Measurements from ENCODE around the gene ACOX3.

The ACOX3 gene

GRCh38 chr4:8412288-8412687, 28.2 kb downstream of the ACOX3 start:
- no peak for TF ChIP-seq CTCF (IDR thresholded peaks at IDR 0.05; ENCODE audit: control insufficient read depth, insufficient read depth, low read depth, low read length, missing control alignments)
- H3K4me3 ChIP-seq (ENCODE audit: control insufficient read depth, low read depth, low read length): no peak overlapping the region
- no peak for DNase-seq (ENCODE audit: low read depth)

DNA sequence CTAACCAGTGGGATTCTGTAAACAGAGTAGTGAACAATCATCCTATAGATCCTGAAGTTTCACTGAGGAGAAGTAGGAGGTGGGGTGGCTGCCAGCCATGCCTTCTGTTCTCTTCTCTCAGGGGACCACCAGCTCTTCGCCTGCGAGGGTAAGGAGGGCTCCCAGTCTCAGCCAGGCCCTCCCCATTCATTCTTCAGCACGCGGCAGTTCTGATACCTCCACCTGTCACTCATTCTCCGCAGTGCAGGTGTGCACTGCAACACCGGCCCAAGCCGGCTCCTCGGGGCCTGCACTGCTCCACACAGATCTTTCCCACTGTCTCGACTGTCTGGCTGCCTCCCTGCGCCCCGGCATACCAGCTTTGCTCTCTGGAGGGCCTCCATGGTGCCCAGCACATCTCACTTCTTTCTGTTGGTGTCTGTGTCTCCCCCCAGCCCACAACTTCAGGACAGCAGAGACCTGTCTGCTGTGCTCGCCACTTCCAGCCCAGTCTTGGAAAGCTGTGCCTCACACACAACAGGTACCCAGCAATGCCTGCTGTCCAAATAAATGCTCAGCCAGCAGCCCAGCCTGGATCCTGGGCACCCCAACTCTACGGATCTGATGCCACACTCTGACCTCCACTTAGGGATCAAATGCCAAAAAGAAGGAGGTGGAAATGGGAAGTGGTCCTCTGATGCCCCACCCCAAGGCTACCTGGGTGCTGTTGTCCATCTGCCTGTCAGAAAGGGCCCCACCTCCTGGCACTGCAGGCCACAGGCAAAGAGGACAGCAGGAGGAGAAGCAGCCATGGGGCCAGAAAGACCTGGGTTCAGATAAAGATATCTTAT, 29.0 kb downstream of the ACOX3 start:
- no peak overlapping the region for H3K4me3 ChIP-seq (ENCODE audit: control insufficient read depth, low read depth, low read length)
- DNase-seq (ENCODE audit: low read depth): no peak
- no peak for TF ChIP-seq CTCF (IDR thresholded peaks at IDR 0.05; ENCODE audit: control insufficient read depth, insufficient read depth, low read depth, low read length, missing control alignments)

GRCh38 chr4:8410641-8411271, 29.8 kb downstream of the ACOX3 start:
- TF ChIP-seq CTCF (IDR thresholded peaks at IDR 0.05; ENCODE audit: control insufficient read depth, insufficient read depth, low read depth, low read length, missing control alignments): peak; percentile 35
- H3K4me3 ChIP-seq (ENCODE audit: control insufficient read depth, low read depth, low read length): no peak overlapping the region
- DNase-seq (ENCODE audit: low read depth): no peak

DNA sequence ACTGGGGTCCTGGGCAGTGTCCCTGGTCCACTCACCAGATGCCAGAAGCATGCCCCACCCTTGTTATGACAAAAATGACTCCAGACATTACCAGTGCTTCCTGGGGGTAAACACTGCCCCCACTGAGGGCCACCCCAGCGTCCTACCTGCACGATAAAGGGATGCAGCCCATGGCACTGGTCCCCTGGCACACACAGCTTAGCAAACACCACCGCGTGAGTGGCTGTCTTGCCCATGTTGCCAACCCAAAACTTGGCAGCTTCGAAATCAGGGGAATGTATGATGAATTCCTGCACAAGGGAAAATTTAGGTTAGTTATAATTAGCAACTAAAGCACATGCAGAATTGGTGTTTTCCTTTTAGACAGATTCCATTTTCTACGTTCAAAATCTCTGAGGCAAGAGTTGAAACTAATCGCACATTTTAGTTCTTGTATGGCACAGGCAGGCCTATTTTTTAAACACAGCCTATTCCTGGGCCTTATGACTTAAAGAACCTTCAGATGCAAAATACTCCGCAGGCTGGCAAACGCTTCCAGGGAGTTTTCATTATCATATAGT, 30.4 kb downstream of the ACOX3 start:
- DNase-seq (ENCODE audit: low read depth): no peak
- no peak for TF ChIP-seq CTCF (IDR thresholded peaks at IDR 0.05; ENCODE audit: control insufficient read depth, insufficient read depth, low read depth, low read length, missing control alignments)
- no peak overlapping the region for H3K4me3 ChIP-seq (ENCODE audit: control insufficient read depth, low read depth, low read length)

GRCh38 chr4:8409264-8410065, 31.1 kb downstream of the ACOX3 start:
- H3K4me3 ChIP-seq (ENCODE audit: control insufficient read depth, low read depth, low read length): no peak overlapping the region
- TF ChIP-seq CTCF (IDR thresholded peaks at IDR 0.05; ENCODE audit: control insufficient read depth, insufficient read depth, low read depth, low read length, missing control alignments): no peak
- no peak for DNase-seq (ENCODE audit: low read depth)

- no peak for TF ChIP-seq CTCF (IDR thresholded peaks at IDR 0.05; ENCODE audit: control insufficient read depth, insufficient read depth, low read depth, low read length, missing control alignments)
- DNase-seq (ENCODE audit: low read depth): no peak
- no peak overlapping the region for H3K4me3 ChIP-seq (ENCODE audit: control insufficient read depth, low read depth, low read length)
Measured at GRCh38 chr4:8407756-8408155, 32.8 kb downstream of the ACOX3 start.

Measured in AG09309 (cell line).